OCI-LY1 (cell line): ENCODE results near the gene TRIM77.
"Not testable (repeated sequence)": the region's sequence is repeated elsewhere in the genome, so short reads cannot be mapped to it uniquely, and the experiment has no call there.

Experiments
- EZH2 ChIP-seq: fragments of 200-600 bp; sonication (generic), shearing (Covaris generic); IDR thresholded peaks from 2 replicates; pipeline ENCODE4 v1.8.0; 2017; ENCODE audit warnings: borderline replicate concordance, mixed run types, mild to moderate bottlenecking, antibody characterized with exemption, low read length, moderate library complexity, mixed read lengths
- TF ChIP-seq, protein P1 (sequence below): fragments of 200-600 bp; sonication (generic), shearing (Covaris generic); IDR thresholded peaks from 2 replicates; pipeline ENCODE4 v1.5.1; 2017; ENCODE audit warnings: mild to moderate bottlenecking, antibody characterized with exemption, low read length, moderate library complexity, mixed read lengths

DNA sequence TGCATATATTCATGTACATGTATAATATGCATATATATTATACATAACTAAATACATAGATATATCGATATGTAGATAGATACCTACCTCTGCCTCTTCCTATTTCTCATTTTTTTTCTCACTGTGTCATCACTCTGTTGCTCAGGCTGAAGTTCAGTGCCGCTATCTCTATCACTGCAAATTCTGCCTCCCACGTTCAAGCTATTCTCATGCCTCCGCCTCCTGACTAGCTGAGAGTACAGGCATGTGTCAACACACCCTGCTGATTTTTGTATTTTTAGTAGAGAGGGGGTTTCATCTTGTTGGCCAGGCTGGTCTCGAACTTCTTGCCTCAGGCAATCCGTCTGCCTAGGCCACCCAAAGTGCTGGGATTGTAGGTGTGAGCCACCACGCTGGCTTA, 31.3 kb downstream of the TRIM77 start:
- TF ChIP-seq, protein P1, sequence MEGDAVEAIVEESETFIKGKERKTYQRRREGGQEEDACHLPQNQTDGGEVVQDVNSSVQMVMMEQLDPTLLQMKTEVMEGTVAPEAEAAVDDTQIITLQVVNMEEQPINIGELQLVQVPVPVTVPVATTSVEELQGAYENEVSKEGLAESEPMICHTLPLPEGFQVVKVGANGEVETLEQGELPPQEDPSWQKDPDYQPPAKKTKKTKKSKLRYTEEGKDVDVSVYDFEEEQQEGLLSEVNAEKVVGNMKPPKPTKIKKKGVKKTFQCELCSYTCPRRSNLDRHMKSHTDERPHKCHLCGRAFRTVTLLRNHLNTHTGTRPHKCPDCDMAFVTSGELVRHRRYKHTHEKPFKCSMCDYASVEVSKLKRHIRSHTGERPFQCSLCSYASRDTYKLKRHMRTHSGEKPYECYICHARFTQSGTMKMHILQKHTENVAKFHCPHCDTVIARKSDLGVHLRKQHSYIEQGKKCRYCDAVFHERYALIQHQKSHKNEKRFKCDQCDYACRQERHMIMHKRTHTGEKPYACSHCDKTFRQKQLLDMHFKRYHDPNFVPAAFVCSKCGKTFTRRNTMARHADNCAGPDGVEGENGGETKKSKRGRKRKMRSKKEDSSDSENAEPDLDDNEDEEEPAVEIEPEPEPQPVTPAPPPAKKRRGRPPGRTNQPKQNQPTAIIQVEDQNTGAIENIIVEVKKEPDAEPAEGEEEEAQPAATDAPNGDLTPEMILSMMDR = not testable (repeated sequence)
- TF ChIP-seq EZH2 = not testable (repeated sequence)
